ENCODE data around the gene F7. TPM values are rescaled to one million over a fixed set of nuclear protein-coding genes. Genes with fewer than 3 reads are reported as not detected.
"Not testable (repeated sequence)": the region's sequence is repeated elsewhere in the genome, so short reads cannot be mapped to it uniquely, and the experiment has no call there.

F7 gene
- total RNA-seq, 1 donor from 2014 or later = 0.85 TPM

DNA sequence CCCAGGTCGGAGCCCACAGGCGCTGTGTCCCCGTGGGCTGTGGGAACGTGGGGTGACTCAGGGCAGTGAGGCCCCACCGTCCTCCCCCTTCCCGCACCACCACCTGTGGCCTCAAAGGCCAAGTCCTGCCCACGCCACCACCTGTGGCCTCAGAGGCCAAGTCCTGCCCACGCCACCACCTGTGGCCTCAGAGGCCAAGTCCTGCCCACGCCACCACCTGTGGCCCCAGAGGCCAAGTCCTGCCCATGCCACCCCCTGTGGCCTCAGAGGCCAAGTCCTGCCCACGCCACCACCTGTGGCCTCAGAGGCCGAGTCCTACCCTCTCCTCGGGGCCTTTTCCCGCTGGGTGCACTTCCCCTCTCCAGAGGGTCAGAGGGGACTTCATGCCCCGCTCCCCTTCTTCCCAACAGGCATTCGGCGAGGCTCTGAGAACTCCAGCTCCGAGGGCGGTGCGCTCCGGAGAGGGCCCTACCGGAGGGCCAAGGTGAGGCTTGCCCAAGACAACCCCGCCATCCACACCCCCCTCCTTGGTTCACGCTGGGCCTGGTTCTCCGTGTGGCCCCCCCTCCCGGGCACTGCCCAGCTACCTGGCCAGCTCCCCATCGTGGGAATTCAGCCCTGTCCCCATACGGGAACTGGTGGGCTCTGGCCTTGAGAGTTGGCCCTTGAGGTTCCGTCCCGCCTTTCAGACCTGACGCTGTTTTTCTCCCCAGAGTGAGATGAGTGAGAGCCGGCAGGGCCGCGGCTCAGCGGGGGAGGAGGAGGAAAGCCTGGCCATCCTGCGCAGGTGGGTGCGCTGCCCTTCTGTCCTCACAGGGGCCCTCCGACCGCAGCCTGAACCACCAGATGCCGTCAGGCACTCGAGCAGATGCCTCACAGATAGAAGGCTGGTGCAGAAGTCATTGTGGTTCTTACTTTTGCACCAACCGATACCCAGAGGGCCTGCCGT, 27.4 kb upstream of the F7 start:
- no peaks in the 10 kb centered on the region for H3K27me3 ChIP-seq
- TF ChIP-seq, protein P1, sequence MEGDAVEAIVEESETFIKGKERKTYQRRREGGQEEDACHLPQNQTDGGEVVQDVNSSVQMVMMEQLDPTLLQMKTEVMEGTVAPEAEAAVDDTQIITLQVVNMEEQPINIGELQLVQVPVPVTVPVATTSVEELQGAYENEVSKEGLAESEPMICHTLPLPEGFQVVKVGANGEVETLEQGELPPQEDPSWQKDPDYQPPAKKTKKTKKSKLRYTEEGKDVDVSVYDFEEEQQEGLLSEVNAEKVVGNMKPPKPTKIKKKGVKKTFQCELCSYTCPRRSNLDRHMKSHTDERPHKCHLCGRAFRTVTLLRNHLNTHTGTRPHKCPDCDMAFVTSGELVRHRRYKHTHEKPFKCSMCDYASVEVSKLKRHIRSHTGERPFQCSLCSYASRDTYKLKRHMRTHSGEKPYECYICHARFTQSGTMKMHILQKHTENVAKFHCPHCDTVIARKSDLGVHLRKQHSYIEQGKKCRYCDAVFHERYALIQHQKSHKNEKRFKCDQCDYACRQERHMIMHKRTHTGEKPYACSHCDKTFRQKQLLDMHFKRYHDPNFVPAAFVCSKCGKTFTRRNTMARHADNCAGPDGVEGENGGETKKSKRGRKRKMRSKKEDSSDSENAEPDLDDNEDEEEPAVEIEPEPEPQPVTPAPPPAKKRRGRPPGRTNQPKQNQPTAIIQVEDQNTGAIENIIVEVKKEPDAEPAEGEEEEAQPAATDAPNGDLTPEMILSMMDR (IDR thresholded peaks at IDR 0.05) = no peak
- no peaks in the 10 kb centered on the region for H3K9me3 ChIP-seq
- intact Hi-C loops (cut with DNase I) = no loop called here
- peaks cover 0 to 12% of the 10 kb centered on the region in 2 donors for H3K36me3 ChIP-seq
- no peak overlapping the region for H3K4me3 ChIP-seq
- DNase-seq (ENCODE audit: low spot score in 2 of 2) = no peak
- no peaks in the 10 kb centered on the region for H3K4me1 ChIP-seq
- no peak overlapping the region for H3K27ac ChIP-seq

DNA sequence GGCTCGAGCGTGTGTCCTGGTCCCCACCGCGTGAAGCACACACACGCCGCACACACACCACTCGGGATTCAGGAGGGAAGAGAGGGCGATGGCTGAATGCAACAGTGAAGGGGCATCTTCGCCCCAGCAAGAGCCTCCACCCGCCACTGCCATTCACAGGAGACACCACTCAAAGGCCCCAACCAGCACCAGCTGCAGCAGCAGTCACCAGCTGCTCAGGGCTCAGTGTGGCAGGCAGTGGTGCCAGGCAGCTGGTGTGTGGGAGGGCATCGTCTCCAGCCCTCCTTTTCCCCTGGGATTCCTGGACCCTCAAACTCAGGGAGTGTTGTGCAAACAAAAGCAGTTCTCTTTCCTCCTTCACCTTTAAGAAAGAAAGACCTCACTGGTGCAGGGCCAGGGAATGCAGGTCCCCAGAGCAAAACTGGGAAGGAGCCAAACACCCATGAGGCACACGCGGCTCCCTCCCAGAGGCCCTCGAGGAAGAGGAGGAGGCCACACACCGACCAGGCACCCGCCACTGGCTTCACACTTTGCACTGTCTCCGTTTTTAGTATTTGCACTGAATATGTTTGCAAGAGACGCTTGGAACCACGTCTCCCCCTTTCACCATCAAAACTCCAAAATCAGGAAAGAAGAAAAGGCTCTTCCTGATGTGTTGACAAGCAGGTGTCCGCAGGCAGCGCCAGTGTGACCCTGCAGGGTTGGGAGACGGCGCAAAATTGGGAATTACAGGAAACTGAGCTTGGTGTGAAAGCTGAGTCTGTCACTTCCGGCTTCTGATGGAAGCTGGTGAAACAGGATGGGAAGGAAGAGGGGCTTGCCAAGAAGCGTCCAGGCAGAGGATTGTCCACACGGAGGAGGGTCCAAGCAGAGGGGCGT, 26.4 kb upstream of the F7 start:
- Histone ChIP-seq H3K4me1 (no peaks in the 10 kb centered on the region), H3K9me3 (no peaks in the 10 kb centered on the region), H3K36me3 (peaks cover 0 to 7% of the 10 kb centered on the region in 2 donors), H3K27ac (no peak overlapping the region), H3K27me3 (no peaks in the 10 kb centered on the region), H3K4me3 (no peak overlapping the region)
- TF ChIP-seq, protein P1 (IDR thresholded peaks at IDR 0.05) = no peak
- DNase-seq (ENCODE audit: low spot score in 2 of 2) = no peak
- intact Hi-C loops (cut with DNase I) = no loop called here

DNA sequence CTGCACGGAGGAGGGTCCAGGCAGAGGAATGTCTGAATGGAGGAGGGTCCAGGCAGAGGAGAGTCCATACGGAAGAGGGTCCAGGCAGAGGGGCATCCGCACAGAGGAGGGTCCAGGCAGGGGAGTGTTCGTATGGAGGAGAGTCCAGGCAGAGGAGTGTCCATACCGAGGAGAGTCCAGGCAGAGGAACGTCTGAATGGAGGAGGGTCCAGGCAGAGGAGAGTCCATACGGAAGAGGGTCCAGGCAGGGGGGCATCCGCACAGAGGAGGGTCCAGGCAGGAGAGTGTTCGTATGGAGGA, 25.9 kb upstream of the F7 start:
- H3K4me1 ChIP-seq; DNase-seq (ENCODE audit: low spot score in 2 of 2); H3K27me3 ChIP-seq; intact Hi-C loops (cut with DNase I); H3K9me3 ChIP-seq; H3K4me3 ChIP-seq; H3K27ac ChIP-seq; H3K36me3 ChIP-seq: not testable (repeated sequence)

DNA sequence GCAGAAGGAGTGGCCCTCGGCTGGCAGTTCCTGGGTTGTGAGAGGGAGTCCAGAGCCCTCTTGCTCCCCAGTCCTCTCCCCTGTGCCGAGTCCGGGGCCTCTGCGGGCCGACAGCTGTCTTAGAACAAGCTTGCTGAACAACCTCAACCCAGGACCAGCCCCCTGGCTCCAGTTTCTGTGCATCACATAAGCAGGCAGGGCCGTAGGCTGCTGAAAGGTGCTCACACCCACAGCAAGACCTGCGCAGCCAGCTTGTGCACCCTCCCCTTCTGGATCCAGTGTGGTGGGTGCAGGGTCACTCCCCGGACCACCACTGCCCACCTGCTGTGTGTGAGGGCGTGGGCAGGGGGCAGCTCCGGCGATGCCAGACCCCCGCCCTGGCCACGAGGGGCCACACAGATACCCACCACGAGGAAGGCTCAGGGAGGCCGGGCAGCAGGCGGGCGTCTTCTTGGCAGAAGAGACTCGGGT, 25.2 kb upstream of the F7 start:
- no peaks in the 10 kb centered on the region for H3K9me3 ChIP-seq
- H3K36me3 ChIP-seq = peaks cover 0 to 7% of the 10 kb centered on the region in 2 donors
- no peak overlapping the region for H3K4me3 ChIP-seq
- TF ChIP-seq, protein P1 (IDR thresholded peaks at IDR 0.05) = no peak
- no peaks in the 10 kb centered on the region for H3K4me1 ChIP-seq
- H3K27ac ChIP-seq = no peak overlapping the region
- intact Hi-C loops (cut with DNase I) = no loop called here
- DNase-seq (ENCODE audit: low spot score in 2 of 2) = no peak
- H3K27me3 ChIP-seq = no peaks in the 10 kb centered on the region

DNA sequence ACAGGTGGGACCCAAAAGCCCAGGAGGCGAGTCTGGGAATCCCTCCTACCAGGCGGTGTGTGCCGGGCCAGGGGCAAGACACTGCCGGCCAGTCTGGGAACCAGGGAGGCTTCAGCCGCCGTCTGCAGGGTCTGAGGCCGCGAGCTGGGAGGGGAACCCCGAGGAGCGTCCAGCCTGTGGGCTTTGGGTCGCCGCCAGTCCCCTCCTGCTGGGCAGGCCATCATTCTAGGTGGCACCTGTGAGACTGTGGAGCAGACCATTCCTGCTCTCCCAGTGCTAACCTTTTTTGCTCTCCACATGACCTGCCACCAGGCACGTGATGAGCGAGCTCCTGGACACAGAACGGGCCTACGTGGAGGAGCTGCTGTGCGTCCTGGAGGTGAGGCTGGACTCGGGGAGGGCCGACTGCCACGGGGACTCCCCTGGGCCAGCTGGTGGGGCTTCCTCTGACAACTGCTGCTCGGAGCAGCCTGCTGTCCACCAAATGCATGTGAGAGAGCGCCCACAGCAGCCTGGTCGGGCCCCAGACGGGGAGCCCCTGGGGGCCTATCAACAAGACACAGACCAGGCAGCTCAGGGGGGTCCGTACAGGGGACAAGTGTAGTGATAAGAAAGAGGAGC, 24.6 kb upstream of the F7 start:
- H3K36me3 ChIP-seq = peaks cover 0 to 7% of the 10 kb centered on the region in 2 donors
- DNase-seq (ENCODE audit: low spot score in 2 of 2) = no peak
- H3K4me3 ChIP-seq = no peak overlapping the region
- H3K9me3 ChIP-seq = no peaks in the 10 kb centered on the region
- intact Hi-C loops (cut with DNase I) = no loop called here
- TF ChIP-seq, protein P1 (IDR thresholded peaks at IDR 0.05) = no peak
- H3K4me1 ChIP-seq = no peaks in the 10 kb centered on the region
- H3K27me3 ChIP-seq = no peaks in the 10 kb centered on the region
- no peak overlapping the region for H3K27ac ChIP-seq
